Psoas muscle (tissue), 8 donors: Measurements from ENCODE around the gene HS6ST2. TPM values are rescaled to one million over a fixed set of nuclear protein-coding genes. Genes with fewer than 3 reads are reported as not detected.

ENCODE experiments used
- ATAC-seq, 4 donors: fragments of 200-7000 bp; cut with Tn5 transposase; one replicate each; pipeline ENCODE4 v1.9.1; 2020; ENCODE audit warnings: moderate library complexity in 3 of 4, mild to moderate bottlenecking in 2 of 4
- DNase-seq, 2 donors: peaks; one replicate each; pipeline ENCODE4 v3.0.0-alpha.2; 2020
- H3K27ac ChIP-seq: fragments of 200-600 bp; one replicate; pipeline ENCODE4 v1.8.0; 2022
- H3K27me3 ChIP-seq, 3 donors: fragments of 200-600 bp in 1 of 3; one replicate each; pipeline versions ENCODE4 v1.6.1 to v1.8.0; 2013 to 2022; ENCODE audit warnings: low read length in 2 of 3, mild to moderate bottlenecking in 2 of 3, moderate library complexity in 1 of 3; ENCODE audit not compliant: insufficient read depth in 3 of 3
- H3K36me3 ChIP-seq, 2 donors: fragments of 200-600 bp in 1 of 2; one replicate each; pipeline versions ENCODE4 v1.6.1 to v1.8.0; 2013 to 2022; ENCODE audit warnings: low read depth in 1 of 2, mild to moderate bottlenecking in 1 of 2, moderate library complexity in 1 of 2; ENCODE audit not compliant: insufficient read depth in 1 of 2
- H3K4me1 ChIP-seq: fragments of 200-600 bp; one replicate; pipeline ENCODE4 v1.8.0; 2022
- H3K4me3 ChIP-seq: fragments of 200-600 bp; one replicate; pipeline ENCODE4 v1.8.0; 2022; ENCODE audit warnings: mild to moderate bottlenecking
- H3K9me3 ChIP-seq: fragments of 200-600 bp; one replicate; pipeline ENCODE4 v1.8.0; 2022
- CTCF ChIP-seq: fragments of 200-600 bp; IDR thresholded peaks from one replicate; pipeline ENCODE4 v1.8.0; 2022; ENCODE audit warnings: antibody characterized with exemption
- WGBS, 3 donors: extraction: QIAGEN DNeasy Blood & Tissue Kit; methylation state at CpG; one replicate each; pipeline versions ENCODE4 v1.1.6 to v1.1.7; 2013; 5-methylcytosine and 5-hydroxymethylcytosine counted together
- intact Hi-C, 2 donors: fragments of 100-400 bp; cut with DNase I; formaldehyde crosslinking; loops; one replicate each; pipeline versions ENCODE4 v1.11.0 to v1.14.2; 2022
- polyA plus RNA-seq, 3 donors: library from polyadenylated mRNA; stranded (reverse); fragments of 200-250 nt; gene quantifications; one replicate each; pipeline ENCODE4 v1.2.3, GENCODE V29; 2013
- total RNA-seq, 4 donors: library from RNA; stranded (reverse); fragmentation: NEBNext Ultra II Directional in 2 of 4; extraction: Animal tissue kit (Norgen Biotek cat#: 25700) in 2 of 4; gene quantifications; one replicate each; pipeline versions ENCODE4 v1.2.1 to v1.2.4, GENCODE V29; 2021 to 2023
- donor health status: healthy with polysubstance abuse.
- donor health status: DM: no; HTN: no; CAD: no; lungs with moderate emphysema.
- donor health status: Bipolar disorder and iron deficiency.
- donor health status: healthy.
- donor health status: DM: yes; HTN: yes; CAD: no.
- donor health status: DM: no; HTN: no; CAD: no.
- donor health status: DM: no; HTN: no; CAD: no.
- donor health status: DM: yes; HTN: yes; CAD: no.

Gene HS6ST2
- total and polyA plus RNA-seq, 7 donors, result 0.30 to 10.0 (median 1.3) TPM

DNA sequence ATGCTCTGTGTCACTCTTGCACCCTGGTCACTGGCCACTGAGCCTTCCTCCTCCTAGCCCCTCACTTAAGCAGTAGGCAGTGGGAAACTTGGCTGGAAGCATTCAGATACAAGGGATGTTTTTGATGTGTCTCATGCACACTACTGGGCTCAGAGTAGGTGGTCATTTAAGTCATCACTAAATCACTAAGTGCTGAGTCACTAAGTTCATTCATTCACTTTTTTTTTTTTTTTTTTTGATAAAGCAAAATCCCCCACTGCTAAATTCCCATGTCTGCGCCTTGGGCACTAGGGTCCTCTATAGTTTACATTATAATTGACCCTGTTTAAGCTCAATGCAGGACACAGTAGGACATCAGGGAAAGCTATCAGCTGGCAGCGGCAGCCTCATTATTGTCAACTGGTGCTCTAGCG lies 287.2 kb downstream of the HS6ST2 start:
- no peak overlapping the region for H3K27ac ChIP-seq
- intact Hi-C loops, result no loop called here
- 50 to 90% (median 87%) methylated on average over 3 of the region's 3 CpGs for WGBS, 3 donors
- peaks cover 0 to 8% (median 0%) of the 10 kb centered on the region in 3 donors for H3K27me3 ChIP-seq
- TF ChIP-seq CTCF, result no peak
- DNase-seq (no peak), ATAC-seq (no peak)
- no peak overlapping the region for H3K4me3 ChIP-seq
- no peaks in the 10 kb centered on the region for H3K9me3 ChIP-seq
- H3K4me1 ChIP-seq, result no peaks in the 10 kb centered on the region
- no peaks in the 10 kb centered on the region for H3K36me3 ChIP-seq

- no peak for TF ChIP-seq CTCF
- Histone ChIP-seq H3K4me1 (no peaks in the 10 kb centered on the region), H3K9me3 (no peaks in the 10 kb centered on the region), H3K4me3 (no peak overlapping the region), H3K36me3 (no peaks in the 10 kb centered on the region), H3K27me3 (peaks cover 0 to 8% (median 0%) of the 10 kb centered on the region in 3 donors), H3K27ac (no peak overlapping the region)
- DNase-seq, result no peak
- intact Hi-C loops, result no loop called here
- no peak for ATAC-seq
- WGBS, 3 donors, result 88 to 95% (median 93%) methylated on average over 4 of the region's 4 CpGs
These were observed 289.3 kb downstream of the HS6ST2 start for GRCh38 chrX:132669142-132669541.

DNA sequence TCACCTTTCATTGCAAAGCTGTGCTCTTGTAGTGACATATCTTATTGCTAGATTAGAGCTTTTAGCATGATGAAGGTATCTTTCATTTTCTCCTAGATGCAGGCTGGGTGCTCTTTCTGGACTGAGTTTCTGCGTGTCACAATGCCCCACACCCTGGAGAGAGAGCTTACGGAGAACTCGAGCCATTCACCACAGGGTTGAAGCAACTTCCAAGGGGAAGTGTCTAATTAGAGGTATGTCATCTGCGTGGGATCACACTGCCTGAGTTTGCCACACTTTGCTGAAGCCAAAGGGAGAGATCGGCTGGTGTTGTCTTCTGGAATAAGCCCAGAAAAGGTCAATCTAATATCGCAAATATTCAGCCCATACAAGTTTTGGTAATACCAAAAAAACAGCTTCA lies 290.3 kb downstream of the HS6ST2 start:
- Histone ChIP-seq H3K27me3 (peaks cover 0 to 8% (median 0%) of the 10 kb centered on the region in 3 donors), H3K4me1 (no peaks in the 10 kb centered on the region), H3K27ac (no peak overlapping the region), H3K36me3 (no peaks in the 10 kb centered on the region), H3K4me3 (no peak overlapping the region), H3K9me3 (no peaks in the 10 kb centered on the region)
- intact Hi-C loops, result no loop called here
- WGBS, 3 donors, result 52 to 76% (median 56%) methylated on average over 6 of the region's 6 CpGs
- ATAC-seq (no peak), DNase-seq (no peak)
- no peak for TF ChIP-seq CTCF

DNA sequence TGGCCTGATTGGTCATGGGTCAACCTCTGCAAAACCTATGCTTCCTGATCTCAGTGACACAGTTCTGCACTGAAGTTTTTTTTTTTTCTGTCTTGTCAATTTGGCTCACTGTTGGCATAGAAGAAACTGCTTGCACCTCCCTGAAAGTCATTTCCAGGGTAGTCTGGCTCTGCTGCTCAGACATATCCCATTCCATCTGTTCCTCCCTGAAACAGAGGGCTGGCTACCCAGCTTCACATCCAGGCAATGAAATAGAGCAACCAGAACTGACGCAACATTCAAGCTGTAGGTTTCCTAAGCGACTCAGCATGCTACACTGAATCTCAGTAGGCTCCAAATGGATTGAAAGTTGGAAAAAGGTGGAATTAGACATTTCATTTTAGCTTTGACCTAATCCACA lies 292.8 kb downstream of the HS6ST2 start:
- TF ChIP-seq CTCF, result no peak
- Histone ChIP-seq H3K27me3 (peaks cover 0 to 6% (median 0%) of the 10 kb centered on the region in 3 donors), H3K4me1 (no peaks in the 10 kb centered on the region), H3K9me3 (no peaks in the 10 kb centered on the region), H3K27ac (no peak overlapping the region), H3K4me3 (no peak overlapping the region), H3K36me3 (no peaks in the 10 kb centered on the region)
- 59 to 98% (median 85%) methylated on average over 2 of the region's 2 CpGs for WGBS, 3 donors
- ATAC-seq (no peak), DNase-seq (no peak)
- intact Hi-C loops, result no loop called here

DNA sequence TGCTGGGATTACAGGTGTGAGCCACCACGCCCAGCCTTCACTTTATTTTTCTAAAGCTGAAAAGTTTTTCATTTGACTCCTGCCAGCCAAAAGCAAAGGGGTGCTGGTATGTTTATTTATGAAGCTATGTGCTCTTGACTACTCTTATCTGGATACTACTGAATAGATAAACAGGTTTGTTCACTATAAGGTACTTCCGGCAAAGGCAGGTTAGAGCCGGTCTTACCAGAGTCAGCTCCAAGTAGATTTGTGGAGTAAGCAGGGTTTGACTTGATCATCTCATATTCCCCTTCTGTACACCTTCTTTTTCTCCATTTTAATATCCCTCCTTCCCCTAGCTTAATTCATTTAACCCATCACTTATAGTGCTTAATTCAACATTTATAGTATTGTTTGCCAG lies 294.2 kb downstream of the HS6ST2 start:
- H3K27ac ChIP-seq, result no peak overlapping the region
- no peaks in the 10 kb centered on the region for H3K9me3 ChIP-seq
- intact Hi-C loops, result no loop called here
- peaks cover 0 to under 1% (median 0%) of the 10 kb centered on the region in 3 donors for H3K27me3 ChIP-seq
- WGBS, 3 donors, result 91 to 96% (median 91%) methylated on average over 3 of the region's 3 CpGs
- H3K36me3 ChIP-seq, result no peaks in the 10 kb centered on the region
- no peak for TF ChIP-seq CTCF
- DNase-seq (no peak), ATAC-seq (no peak)
- H3K4me3 ChIP-seq, result no peak overlapping the region
- H3K4me1 ChIP-seq, result no peaks in the 10 kb centered on the region
